HT1080 (cell line): ENCODE measurements around the gene SCFD2. TPM values are rescaled to one million over a fixed set of nuclear protein-coding genes. Genes with fewer than 3 reads are reported as not detected.
"Not testable (repeated sequence)": the region's sequence is repeated elsewhere in the genome, so short reads cannot be mapped to it uniquely, and the experiment has no call there.

Experiments
- DNase-seq: peaks from one replicate; pipeline ENCODE4 v3.0.0-alpha.2; 2015; ENCODE audit warnings: low read depth
- total RNA-seq: library from RNA; depleted of rRNA; stranded (reverse); fragments of >200 nt; shearing (Covaris generic); gene quantifications from 2 replicates; pipeline ENCODE4 v1.2.3, GENCODE V29; 2014

The SCFD2 gene
- total RNA-seq, 1 experiment from 2014 or later, result 28.0 TPM

GRCh38 chr4:53059871-53060270 is 306.0 kb downstream of the SCFD2 start:
- DNase-seq, result no peak

- no peak for DNase-seq
Observed at GRCh38 chr4:53059256-53059655, 306.6 kb downstream of the SCFD2 start.

- DNase-seq, result no peak
Observed at GRCh38 chr4:53057679-53058078, 308.2 kb downstream of the SCFD2 start.

- not testable (repeated sequence) for DNase-seq
Observed at GRCh38 chr4:53057108-53057507, 308.8 kb downstream of the SCFD2 start.

GRCh38 chr4:53055716-53056403 is 310.0 kb downstream of the SCFD2 start:
- no peak for DNase-seq

GRCh38 chr4:53055274-53055673 is 310.6 kb downstream of the SCFD2 start:
- DNase-seq, result peak; percentile 80

- DNase-seq, result no peak
Observed at GRCh38 chr4:53050361-53050774, 315.5 kb downstream of the SCFD2 start.

GRCh38 chr4:53049528-53049927 is 316.3 kb downstream of the SCFD2 start:
- DNase-seq, result no peak

- DNase-seq, result no peak
Observed at GRCh38 chr4:53044651-53044960, 321.3 kb downstream of the SCFD2 start.

- no peak for DNase-seq
Observed at GRCh38 chr4:53043891-53044650, 321.8 kb downstream of the SCFD2 start.

GRCh38 chr4:53043055-53043454 is 322.8 kb downstream of the SCFD2 start:
- no peak for DNase-seq

GRCh38 chr4:53040851-53041250 is 325.0 kb downstream of the SCFD2 start:
- DNase-seq, result no peak

GRCh38 chr4:53040459-53040815 is 325.4 kb downstream of the SCFD2 start:
- DNase-seq, result no peak

GRCh38 chr4:53039741-53040458 is 326.0 kb downstream of the SCFD2 start:
- no peak for DNase-seq

- DNase-seq, result no peak
Observed at GRCh38 chr4:53037892-53038291, 328.0 kb downstream of the SCFD2 start.

- not testable (repeated sequence) for DNase-seq
Observed at GRCh38 chr4:53032908-53033307, 333.0 kb downstream of the SCFD2 start.

- DNase-seq, result no peak
Observed at GRCh38 chr4:53026233-53026632, 339.6 kb downstream of the SCFD2 start.

GRCh38 chr4:53023677-53024299 is 342.1 kb downstream of the SCFD2 start:
- DNase-seq, result no peak

GRCh38 chr4:53022513-53023100 is 343.3 kb downstream of the SCFD2 start:
- DNase-seq, result no peak

GRCh38 chr4:53021754-53022512 is 343.9 kb downstream of the SCFD2 start:
- no peak for DNase-seq
